NK-92 treated with Interleukin-12 subunit alpha and Interleukin-12 subunit beta, amount 100 ng/mL, for 24 hours (cell line): ENCODE results near the gene TMEM198.

Source experiments
- DNase-seq: peaks from one replicate; lab custom pipeline; 2025; lab: John Stamatoyannopoulos, UW

Gene TMEM198

GRCh38 chr2:219581346-219581745, 37.5 kb downstream of the TMEM198 start:
- no peak for DNase-seq

GRCh38 chr2:219591091-219591490, 47.3 kb downstream of the TMEM198 start:
- DNase-seq, result no peak

- no peak for DNase-seq
Measured at GRCh38 chr2:219592736-219593135, 48.9 kb downstream of the TMEM198 start.

- DNase-seq, result no peak
Measured at GRCh38 chr2:219593154-219593553, 49.3 kb downstream of the TMEM198 start.

- no peak for DNase-seq
Measured at GRCh38 chr2:219595256-219595655, 51.4 kb downstream of the TMEM198 start.

GRCh38 chr2:219596954-219597551, 53.2 kb downstream of the TMEM198 start:
- no peak for DNase-seq

- DNase-seq, result peak; percentile 87
Measured at GRCh38 chr2:219597552-219598307, 53.9 kb downstream of the TMEM198 start, which contains the start of gene STK11IP. STK11IP (plus strand) TSS chr2:219597857; CDS start chr2:219598120, 263 bp downstream.

GRCh38 chr2:219598308-219599078, 54.7 kb downstream of the TMEM198 start:
- DNase-seq, result no peak
